K562 (cell line): ENCODE measurements around the gene ZNF629. TPM values are rescaled to one million over a fixed set of nuclear protein-coding genes. Genes with fewer than 3 reads are reported as not detected.

Experiments
- ATF1 ChIP-seq, 2 experiments: fragments of 450-650 bp in 1 of 2; IDR thresholded peaks; 2 replicates each; pipeline ENCODE4 v1.6.1; 2016; ENCODE audit warnings: missing compliant biosample characterization in 1 of 2, missing genetic modification characterization in 1 of 2
- BCOR ChIP-seq: fragments of 450-650 bp; IDR thresholded peaks from 2 replicates; pipeline ENCODE4 v1.6.1; 2016
- BRD9 ChIP-seq: fragments of 450-650 bp; IDR thresholded peaks from 2 replicates; pipeline ENCODE4 v1.6.1; 2018; ENCODE audit warnings: low read depth; ENCODE audit not compliant: partially characterized antibody
- CEBPB ChIP-seq: fragments of 450-650 bp; IDR thresholded peaks from 2 replicates; pipeline ENCODE4 v1.6.1; 2016; ENCODE audit warnings: missing genetic modification characterization, missing compliant biosample characterization
- DNMT1 ChIP-seq: fragments of 450-650 bp; IDR thresholded peaks from 2 replicates; pipeline ENCODE4 v1.6.1; 2016; ENCODE audit warnings: antibody characterized with exemption, mild to moderate bottlenecking
- ELF4 ChIP-seq: fragments of 450-650 bp; formaldehyde crosslinking; IDR thresholded peaks from 2 replicates; pipeline ENCODE4 v1.4.0; 2022; ENCODE audit warnings: missing genetic modification characterization
- FOXK1 ChIP-seq: sonication (generic); formaldehyde crosslinking; IDR thresholded peaks from 2 replicates; pipeline ENCODE4 v1.8.0; 2022; ENCODE audit warnings: missing genetic modification reagents, mild to moderate bottlenecking, borderline replicate concordance
- KAT8 ChIP-seq: fragments of 450-650 bp; IDR thresholded peaks from 2 replicates; pipeline ENCODE4 v1.6.1; 2016; ENCODE audit warnings: low read depth, mild to moderate bottlenecking
- MTA3 ChIP-seq: fragments of 450-650 bp; formaldehyde crosslinking; IDR thresholded peaks from 2 replicates; pipeline ENCODE4 v1.6.1; 2017; ENCODE audit warnings: mild to moderate bottlenecking, borderline replicate concordance
- PCBP1 ChIP-seq: fragments of 200-400 bp; formaldehyde crosslinking; IDR thresholded peaks from 2 replicates; pipeline ENCODE4 v1.6.1; 2018; ENCODE audit warnings: mild to moderate bottlenecking, low read depth, low read length; ENCODE audit not compliant: poor library complexity, severe bottlenecking
- POLR2A ChIP-seq: fragments of 450-650 bp; conservative IDR thresholded peaks from 2 replicates; pipeline ENCODE4 v1.6.1; 2016
- RNF2 ChIP-seq: sonication (generic); IDR thresholded peaks from 2 replicates; pipeline ENCODE4 v1.6.1; 2016
- SMARCE1 ChIP-seq: fragments of 450-650 bp; IDR thresholded peaks from 2 replicates; pipeline ENCODE4 v1.7.1; 2016; ENCODE audit warnings: mild to moderate bottlenecking
- SP2 ChIP-seq: IDR thresholded peaks from 2 replicates; pipeline ENCODE4 v1.6.1; 2011; ENCODE audit warnings: mild to moderate bottlenecking, low read depth, low read length, moderate library complexity; ENCODE audit not compliant: poor library complexity, severe bottlenecking; ENCODE audit errors: extremely low read depth
- TEAD1 ChIP-seq, 2 experiments: fragments of 450-650 bp in 1 of 2; sonication (generic) in 1 of 2; formaldehyde crosslinking; IDR thresholded peaks; 2 replicates each; pipeline versions ENCODE4 v1.4.0 to v1.8.0; 2020 to 2022; ENCODE audit warnings: mild to moderate bottlenecking in 2 of 2, missing genetic modification reagents in 1 of 2
- THRA ChIP-seq: fragments of 450-650 bp; IDR thresholded peaks from 2 replicates; pipeline ENCODE4 v1.6.1; 2017; ENCODE audit warnings: mild to moderate bottlenecking, moderate library complexity
- TRIM28 ChIP-seq: fragments of 450-650 bp; IDR thresholded peaks from 2 replicates; pipeline ENCODE4 v1.6.1; 2017
- ZNF217 ChIP-seq: sonication (generic); formaldehyde crosslinking; IDR thresholded peaks from 2 replicates; pipeline ENCODE4 v1.8.0; 2022; ENCODE audit warnings: mild to moderate bottlenecking, missing genetic modification reagents
- ZNF354B ChIP-seq: fragments of 250-450 bp; sonication (Bioruptor Pico); IDR thresholded peaks from 2 replicates; pipeline ENCODE4 v1.4.0; 2020
- ZNF436 ChIP-seq: fragments of 250-450, 450-650 bp; sonication (Bioruptor Pico); formaldehyde crosslinking; IDR thresholded peaks from 2 replicates; pipeline ENCODE4 v1.7.0; 2020; ENCODE audit warnings: mild to moderate bottlenecking
- polyA plus RNA-seq, 8 experiments: library from polyadenylated mRNA; depleted of rRNA in 4 of 8; stranded (reverse) in 5 of 8; unstranded in 3 of 8; fragments of >200 nt; fragmentation: Nextera tagmentation in 2 of 8; fragmentation: Illumina TruSeq in 1 of 8; extraction: Ambion mirVana in 2 of 8; extraction: Trizol in 1 of 8; gene quantifications; 2 replicates each; pipeline versions ENCODE4 v1.2.1 to v1.2.3, GENCODE V29; 2011 to 2014; ENCODE audit warnings: inconsistent platforms in 1 of 8, missing spikeins in 1 of 8
- total RNA-seq, 7 experiments: library from RNA; depleted of rRNA in 6 of 7; stranded (reverse); fragments of >200 nt in 6 of 7; fragmentation: Illumina TruSeq in 2 of 7; extraction: Trizol in 2 of 7; gene quantifications; 2 replicates each; pipeline versions ENCODE4 v1.2.1 to v1.2.3, GENCODE V29; 2011 to 2021; ENCODE audit warnings: low replicate concordance in 1 of 7
- TF ChIP-seq, protein P1 (sequence below): IDR thresholded peaks from 3 replicates; pipeline ENCODE4 v1.6.1; 2011; ENCODE audit warnings: borderline replicate concordance, mild to moderate bottlenecking, moderate library complexity; ENCODE audit not compliant: insufficient read length; ENCODE audit errors: extremely low read depth
- TF ChIP-seq, protein P2 (sequence below): fragments of 450-650 bp; formaldehyde crosslinking; IDR thresholded peaks from 2 replicates; pipeline ENCODE4 v1.4.0; 2020; ENCODE audit warnings: mild to moderate bottlenecking, mixed read lengths
- TF ChIP-seq, protein P3 (sequence below): sonication (generic); formaldehyde crosslinking; IDR thresholded peaks from 2 replicates; pipeline ENCODE4 v1.8.0; 2022; ENCODE audit warnings: missing genetic modification reagents, mild to moderate bottlenecking, moderate library complexity, borderline replicate concordance

The ZNF629 gene
- total and polyA plus RNA-seq, 9 of the 15 experiments (the other 6 are each of a cell fraction or from before 2014, with no cell fraction given), result 0.44 to 18.8 (median 7.4) TPM

- TF ChIP-seq, protein P1, sequence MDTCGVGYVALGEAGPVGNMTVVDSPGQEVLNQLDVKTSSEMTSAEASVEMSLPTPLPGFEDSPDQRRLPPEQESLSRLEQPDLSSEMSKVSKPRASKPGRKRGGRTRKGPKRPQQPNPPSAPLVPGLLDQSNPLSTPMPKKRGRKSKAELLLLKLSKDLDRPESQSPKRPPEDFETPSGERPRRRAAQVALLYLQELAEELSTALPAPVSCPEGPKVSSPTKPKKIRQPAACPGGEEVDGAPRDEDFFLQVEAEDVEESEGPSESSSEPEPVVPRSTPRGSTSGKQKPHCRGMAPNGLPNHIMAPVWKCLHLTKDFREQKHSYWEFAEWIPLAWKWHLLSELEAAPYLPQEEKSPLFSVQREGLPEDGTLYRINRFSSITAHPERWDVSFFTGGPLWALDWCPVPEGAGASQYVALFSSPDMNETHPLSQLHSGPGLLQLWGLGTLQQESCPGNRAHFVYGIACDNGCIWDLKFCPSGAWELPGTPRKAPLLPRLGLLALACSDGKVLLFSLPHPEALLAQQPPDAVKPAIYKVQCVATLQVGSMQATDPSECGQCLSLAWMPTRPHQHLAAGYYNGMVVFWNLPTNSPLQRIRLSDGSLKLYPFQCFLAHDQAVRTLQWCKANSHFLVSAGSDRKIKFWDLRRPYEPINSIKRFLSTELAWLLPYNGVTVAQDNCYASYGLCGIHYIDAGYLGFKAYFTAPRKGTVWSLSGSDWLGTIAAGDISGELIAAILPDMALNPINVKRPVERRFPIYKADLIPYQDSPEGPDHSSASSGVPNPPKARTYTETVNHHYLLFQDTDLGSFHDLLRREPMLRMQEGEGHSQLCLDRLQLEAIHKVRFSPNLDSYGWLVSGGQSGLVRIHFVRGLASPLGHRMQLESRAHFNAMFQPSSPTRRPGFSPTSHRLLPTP, result no peak
- no peak for TF ChIP-seq TRIM28
- TF ChIP-seq, protein P2, sequence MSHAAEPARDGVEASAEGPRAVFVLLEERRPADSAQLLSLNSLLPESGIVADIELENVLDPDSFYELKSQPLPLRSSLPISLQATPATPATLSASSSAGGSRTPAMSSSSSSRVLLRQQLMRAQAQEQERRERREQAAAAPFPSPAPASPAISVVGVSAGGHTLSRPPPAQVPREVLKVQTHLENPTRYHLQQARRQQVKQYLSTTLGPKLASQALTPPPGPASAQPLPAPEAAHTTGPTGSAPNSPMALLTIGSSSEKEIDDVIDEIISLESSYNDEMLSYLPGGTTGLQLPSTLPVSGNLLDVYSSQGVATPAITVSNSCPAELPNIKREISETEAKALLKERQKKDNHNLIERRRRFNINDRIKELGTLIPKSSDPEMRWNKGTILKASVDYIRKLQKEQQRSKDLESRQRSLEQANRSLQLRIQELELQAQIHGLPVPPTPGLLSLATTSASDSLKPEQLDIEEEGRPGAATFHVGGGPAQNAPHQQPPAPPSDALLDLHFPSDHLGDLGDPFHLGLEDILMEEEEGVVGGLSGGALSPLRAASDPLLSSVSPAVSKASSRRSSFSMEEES (CRISPR knock-in tag), result no peak
- no peak for TF ChIP-seq ZNF436 (CRISPR knock-in tag)
- TF ChIP-seq ZNF354B, result no peak
- no peak for TF ChIP-seq ZNF217 (CRISPR knock-in tag)
- TF ChIP-seq TEAD1 (CRISPR knock-in tag; IDR thresholded peaks at IDR 0.05), result 0 out of 4 replicates have a peak, but pooled peaks of 1 of the 2 experiments have one; percentile 19
- TF ChIP-seq ELF4, result no peak
- TF ChIP-seq SMARCE1, result 0 out of 2 replicates have a peak, but pooled peaks have one; percentile 25
- TF ChIP-seq, protein P3, sequence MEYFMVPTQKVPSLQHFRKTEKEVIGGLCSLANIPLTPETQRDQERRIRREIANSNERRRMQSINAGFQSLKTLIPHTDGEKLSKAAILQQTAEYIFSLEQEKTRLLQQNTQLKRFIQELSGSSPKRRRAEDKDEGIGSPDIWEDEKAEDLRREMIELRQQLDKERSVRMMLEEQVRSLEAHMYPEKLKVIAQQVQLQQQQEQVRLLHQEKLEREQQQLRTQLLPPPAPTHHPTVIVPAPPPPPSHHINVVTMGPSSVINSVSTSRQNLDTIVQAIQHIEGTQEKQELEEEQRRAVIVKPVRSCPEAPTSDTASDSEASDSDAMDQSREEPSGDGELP (CRISPR knock-in tag), result peak; percentile 47; the same call in 1 of the 2 replicates
- no peak for TF ChIP-seq CEBPB (tag)
- no peak for TF ChIP-seq DNMT1
- TF ChIP-seq RNF2, result no peak
- TF ChIP-seq BCOR, result no peak
- no peak; the same call in 1 of the 2 replicates for TF ChIP-seq FOXK1 (CRISPR knock-in tag)
- no peak for TF ChIP-seq BRD9
- TF ChIP-seq SP2, result peak; percentile 85
- peak; percentile 85; the same call in 1 of the 2 replicates for TF ChIP-seq MTA3
- peak; percentile 70 for TF ChIP-seq POLR2A
- no peak for TF ChIP-seq ATF1 (CRISPR knock-in tag; IDR thresholded peaks at IDR 0.05)
- TF ChIP-seq ATF1 (tag; IDR thresholded peaks at IDR 0.05), result peak; percentile 61; the same call in 1 of the 2 replicates
- TF ChIP-seq THRA, result no peak
- no peak for TF ChIP-seq PCBP1
- no peak for TF ChIP-seq KAT8
These were observed at the start of gene ZNF629 (continued) for GRCh38 chr16:30786936-30787612.
